Panc1 (cell line): Measurements from ENCODE around the gene CSH2.

Experiments used
- POLR2AphosphoS5 ChIP-seq: IDR thresholded peaks from 2 replicates; pipeline ENCODE4 v1.6.1; 2012; ENCODE audit warnings: mild to moderate bottlenecking, low read depth, low read length, moderate library complexity
- TF ChIP-seq, protein P1 (sequence below): fragments of 450-650 bp; IDR thresholded peaks from 2 replicates; pipeline ENCODE4 v1.5.1; 2017; ENCODE audit warnings: mild to moderate bottlenecking

DNA sequence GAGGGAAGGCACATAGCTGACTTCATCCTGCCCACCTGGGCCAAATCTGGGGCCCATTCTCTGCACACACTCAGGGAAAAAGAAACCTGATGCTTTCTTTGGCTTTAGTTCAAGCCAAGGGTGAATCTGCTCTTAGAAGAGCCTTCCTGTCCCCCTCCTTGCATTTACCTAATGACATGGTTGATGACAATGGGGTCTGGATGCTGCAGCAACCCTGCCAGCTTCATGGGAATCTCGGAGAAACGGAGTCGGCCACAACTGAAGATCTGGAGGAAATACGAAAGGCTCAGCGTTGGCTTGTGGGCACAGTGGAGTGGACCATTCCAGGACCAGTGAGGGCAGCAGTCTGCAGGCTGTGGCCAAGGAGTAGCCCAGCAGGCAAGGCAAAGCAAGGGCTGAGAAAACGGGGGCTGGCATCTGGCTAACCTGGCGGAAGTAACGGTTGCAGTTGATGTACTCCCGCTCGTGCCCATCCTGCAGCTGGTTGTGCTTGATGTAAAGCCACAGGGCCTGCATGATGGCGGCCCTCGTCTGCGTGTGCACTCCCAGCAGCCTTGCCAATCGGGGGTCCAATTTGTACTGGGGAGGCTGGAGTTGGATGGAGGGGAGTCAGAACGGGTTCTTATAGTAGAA is 39.6 kb downstream of the CSH2 start:
- no peak for TF ChIP-seq POLR2AphosphoS5
- TF ChIP-seq, protein P1, sequence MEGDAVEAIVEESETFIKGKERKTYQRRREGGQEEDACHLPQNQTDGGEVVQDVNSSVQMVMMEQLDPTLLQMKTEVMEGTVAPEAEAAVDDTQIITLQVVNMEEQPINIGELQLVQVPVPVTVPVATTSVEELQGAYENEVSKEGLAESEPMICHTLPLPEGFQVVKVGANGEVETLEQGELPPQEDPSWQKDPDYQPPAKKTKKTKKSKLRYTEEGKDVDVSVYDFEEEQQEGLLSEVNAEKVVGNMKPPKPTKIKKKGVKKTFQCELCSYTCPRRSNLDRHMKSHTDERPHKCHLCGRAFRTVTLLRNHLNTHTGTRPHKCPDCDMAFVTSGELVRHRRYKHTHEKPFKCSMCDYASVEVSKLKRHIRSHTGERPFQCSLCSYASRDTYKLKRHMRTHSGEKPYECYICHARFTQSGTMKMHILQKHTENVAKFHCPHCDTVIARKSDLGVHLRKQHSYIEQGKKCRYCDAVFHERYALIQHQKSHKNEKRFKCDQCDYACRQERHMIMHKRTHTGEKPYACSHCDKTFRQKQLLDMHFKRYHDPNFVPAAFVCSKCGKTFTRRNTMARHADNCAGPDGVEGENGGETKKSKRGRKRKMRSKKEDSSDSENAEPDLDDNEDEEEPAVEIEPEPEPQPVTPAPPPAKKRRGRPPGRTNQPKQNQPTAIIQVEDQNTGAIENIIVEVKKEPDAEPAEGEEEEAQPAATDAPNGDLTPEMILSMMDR, result no peak
